A673 (cell line): Measurements from ENCODE around the gene ASXL1.

Source experiments
- EZH2 ChIP-seq: fragments of 200-600 bp; sonication (generic); IDR thresholded peaks from 2 replicates; pipeline ENCODE4 v1.6.1; 2017; ENCODE audit warnings: borderline replicate concordance, low read depth, mild to moderate bottlenecking, mixed read lengths, antibody characterized with exemption, low read length; ENCODE audit not compliant: poor library complexity, severe bottlenecking
- TF ChIP-seq, protein P1 (sequence below): fragments of 300-800, 200-600 bp; sonication (generic); conservative IDR thresholded peaks from 2 replicates; pipeline ENCODE4 v1.5.1; 2017; ENCODE audit warnings: low read depth, mild to moderate bottlenecking, antibody characterized with exemption, low read length, moderate library complexity, mixed read lengths

DNA sequence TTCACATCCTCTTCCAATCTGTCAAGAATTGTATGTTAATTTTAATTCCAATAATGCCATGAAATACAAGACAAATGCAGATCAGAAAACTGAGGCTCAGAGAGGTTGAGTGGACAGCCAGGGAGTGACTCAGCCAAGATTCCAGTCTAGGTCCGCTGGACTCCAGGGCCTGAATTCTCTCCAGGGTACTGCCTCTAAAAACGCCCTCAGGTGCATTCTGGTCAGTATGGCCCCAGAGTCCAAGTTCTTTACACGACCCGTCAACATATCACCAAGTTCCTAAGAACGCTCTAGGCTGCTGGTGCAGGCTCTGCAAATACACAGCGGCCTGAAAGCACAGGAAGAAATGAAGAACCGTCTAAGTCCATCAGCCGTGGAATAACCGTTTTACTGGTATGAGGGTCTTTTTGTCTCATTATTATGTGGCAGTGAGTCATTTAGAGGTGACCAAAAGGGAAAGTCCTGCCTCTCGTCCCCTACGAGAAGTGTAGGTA, 709 bp upstream of the ASXL1 start:
- TF ChIP-seq, protein P1, sequence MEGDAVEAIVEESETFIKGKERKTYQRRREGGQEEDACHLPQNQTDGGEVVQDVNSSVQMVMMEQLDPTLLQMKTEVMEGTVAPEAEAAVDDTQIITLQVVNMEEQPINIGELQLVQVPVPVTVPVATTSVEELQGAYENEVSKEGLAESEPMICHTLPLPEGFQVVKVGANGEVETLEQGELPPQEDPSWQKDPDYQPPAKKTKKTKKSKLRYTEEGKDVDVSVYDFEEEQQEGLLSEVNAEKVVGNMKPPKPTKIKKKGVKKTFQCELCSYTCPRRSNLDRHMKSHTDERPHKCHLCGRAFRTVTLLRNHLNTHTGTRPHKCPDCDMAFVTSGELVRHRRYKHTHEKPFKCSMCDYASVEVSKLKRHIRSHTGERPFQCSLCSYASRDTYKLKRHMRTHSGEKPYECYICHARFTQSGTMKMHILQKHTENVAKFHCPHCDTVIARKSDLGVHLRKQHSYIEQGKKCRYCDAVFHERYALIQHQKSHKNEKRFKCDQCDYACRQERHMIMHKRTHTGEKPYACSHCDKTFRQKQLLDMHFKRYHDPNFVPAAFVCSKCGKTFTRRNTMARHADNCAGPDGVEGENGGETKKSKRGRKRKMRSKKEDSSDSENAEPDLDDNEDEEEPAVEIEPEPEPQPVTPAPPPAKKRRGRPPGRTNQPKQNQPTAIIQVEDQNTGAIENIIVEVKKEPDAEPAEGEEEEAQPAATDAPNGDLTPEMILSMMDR = no peak
- TF ChIP-seq EZH2 = no peak
